ENCODE results near the gene TUNAR. TPM values are rescaled to one million over a fixed set of nuclear protein-coding genes. Genes with fewer than 3 reads are reported as not detected.

TUNAR gene
- polyA plus RNA-seq, 1 donor from 2014 or later, result 33.2 TPM

GRCh38 chr14:95832012-95832411 is 44.6 kb upstream of the TUNAR start:
- TF ChIP-seq SMC3 (conservative IDR thresholded peaks at IDR 0.05; ENCODE audit: poor library complexity) (no peak), TAF1 (IDR thresholded peaks at IDR 0.05; ENCODE audit: low read depth) (no peak), EZH2 (IDR thresholded peaks at IDR 0.05; ENCODE audit: borderline replicate concordance, insufficient read depth, low read length, poor library complexity, severe bottlenecking) (no peak), REST (IDR thresholded peaks at IDR 0.05; ENCODE audit: borderline replicate concordance) (no peak), MXI1 (conservative IDR thresholded peaks at IDR 0.05; ENCODE audit: poor library complexity, severe bottlenecking) (no peak), EP300 (conservative IDR thresholded peaks at IDR 0.05; ENCODE audit: poor library complexity, severe bottlenecking) (no peak), RAD21 (conservative IDR thresholded peaks at IDR 0.05) (no peak), POLR2AphosphoS5 (IDR thresholded peaks at IDR 0.05) (no peak)
- TF ChIP-seq, protein P1, sequence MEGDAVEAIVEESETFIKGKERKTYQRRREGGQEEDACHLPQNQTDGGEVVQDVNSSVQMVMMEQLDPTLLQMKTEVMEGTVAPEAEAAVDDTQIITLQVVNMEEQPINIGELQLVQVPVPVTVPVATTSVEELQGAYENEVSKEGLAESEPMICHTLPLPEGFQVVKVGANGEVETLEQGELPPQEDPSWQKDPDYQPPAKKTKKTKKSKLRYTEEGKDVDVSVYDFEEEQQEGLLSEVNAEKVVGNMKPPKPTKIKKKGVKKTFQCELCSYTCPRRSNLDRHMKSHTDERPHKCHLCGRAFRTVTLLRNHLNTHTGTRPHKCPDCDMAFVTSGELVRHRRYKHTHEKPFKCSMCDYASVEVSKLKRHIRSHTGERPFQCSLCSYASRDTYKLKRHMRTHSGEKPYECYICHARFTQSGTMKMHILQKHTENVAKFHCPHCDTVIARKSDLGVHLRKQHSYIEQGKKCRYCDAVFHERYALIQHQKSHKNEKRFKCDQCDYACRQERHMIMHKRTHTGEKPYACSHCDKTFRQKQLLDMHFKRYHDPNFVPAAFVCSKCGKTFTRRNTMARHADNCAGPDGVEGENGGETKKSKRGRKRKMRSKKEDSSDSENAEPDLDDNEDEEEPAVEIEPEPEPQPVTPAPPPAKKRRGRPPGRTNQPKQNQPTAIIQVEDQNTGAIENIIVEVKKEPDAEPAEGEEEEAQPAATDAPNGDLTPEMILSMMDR (IDR thresholded peaks at IDR 0.05; ENCODE audit: poor library complexity, severe bottlenecking), result no peak
- H3K36me3 ChIP-seq (ENCODE audit: insufficient read depth, low read length), result no peaks in the 10 kb centered on the region
- no peaks in the 10 kb centered on the region for H4K20me1 ChIP-seq (ENCODE audit: insufficient read depth)
- H3K27ac ChIP-seq (ENCODE audit: low read length), result peak overlapping the region; percentile 28
- H2AFZ ChIP-seq (ENCODE audit: low read depth, low read length), result no peak overlapping the region
- H3K9me2 ChIP-seq (ENCODE audit: insufficient read depth, low read length), result no peaks in the 10 kb centered on the region
- no peak overlapping the region for H3K4me2 ChIP-seq (ENCODE audit: low read length)
- H3K79me2 ChIP-seq (replicated peaks; ENCODE audit: insufficient read depth, low read length), result no peaks in the 10 kb centered on the region
- no peaks in the 10 kb centered on the region for H3K9me3 ChIP-seq (ENCODE audit: low read length)
- H3K9ac ChIP-seq (ENCODE audit: low read length), result no peak overlapping the region
- H3K4me3 ChIP-seq (ENCODE audit: low read length), result peak overlapping the region; percentile 22
- no peaks in the 10 kb centered on the region for H3F3A ChIP-seq (ENCODE audit: insufficient read depth, low read length, poor library complexity, severe bottlenecking)
- H3K27me3 ChIP-seq (ENCODE audit: insufficient read depth, low read depth, low read length), result no peaks in the 10 kb centered on the region

DNA sequence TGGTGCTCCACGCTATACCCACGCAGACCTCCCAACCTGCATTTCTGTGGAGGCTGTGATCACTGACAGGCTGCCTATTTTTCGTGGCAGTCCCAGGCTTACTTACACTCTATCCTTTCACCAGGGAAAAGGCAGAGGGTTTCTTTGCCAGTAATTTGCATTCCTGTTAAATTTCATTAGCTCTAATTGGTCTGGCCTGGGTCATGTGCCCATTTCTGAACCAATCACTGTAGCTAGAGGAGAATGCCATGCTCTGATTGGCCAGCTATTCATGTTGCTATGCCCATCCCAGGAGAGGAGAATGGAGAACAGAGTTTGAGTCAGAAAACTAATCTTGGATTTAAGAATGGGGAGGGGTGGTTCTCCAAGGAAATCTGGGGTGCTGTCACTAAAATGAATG is 43.2 kb upstream of the TUNAR start:
- Histone ChIP-seq H3K9ac (ENCODE audit: low read length) (no peak overlapping the region), H3K79me2 (replicated peaks; ENCODE audit: insufficient read depth, low read length) (no peaks in the 10 kb centered on the region), H3K27ac (ENCODE audit: low read length) (no peak overlapping the region), H3K9me2 (ENCODE audit: insufficient read depth, low read length) (no peaks in the 10 kb centered on the region), H3K27me3 (ENCODE audit: insufficient read depth, low read depth, low read length) (no peaks in the 10 kb centered on the region), H3K4me3 (ENCODE audit: low read length) (no peak overlapping the region), H3K36me3 (ENCODE audit: insufficient read depth, low read length) (no peaks in the 10 kb centered on the region), H2AFZ (ENCODE audit: low read depth, low read length) (no peak overlapping the region), H3K4me2 (ENCODE audit: low read length) (no peak overlapping the region), H4K20me1 (ENCODE audit: insufficient read depth) (no peaks in the 10 kb centered on the region), H3K9me3 (ENCODE audit: low read length) (no peaks in the 10 kb centered on the region), H3F3A (ENCODE audit: insufficient read depth, low read length, poor library complexity, severe bottlenecking) (no peaks in the 10 kb centered on the region)
- TF ChIP-seq RAD21 (conservative IDR thresholded peaks at IDR 0.05) (no peak), EZH2 (IDR thresholded peaks at IDR 0.05; ENCODE audit: borderline replicate concordance, insufficient read depth, low read length, poor library complexity, severe bottlenecking) (no peak), EP300 (conservative IDR thresholded peaks at IDR 0.05; ENCODE audit: poor library complexity, severe bottlenecking) (no peak), REST (IDR thresholded peaks at IDR 0.05; ENCODE audit: borderline replicate concordance) (no peak), MXI1 (conservative IDR thresholded peaks at IDR 0.05; ENCODE audit: poor library complexity, severe bottlenecking) (no peak), SMC3 (conservative IDR thresholded peaks at IDR 0.05; ENCODE audit: poor library complexity) (no peak), POLR2AphosphoS5 (IDR thresholded peaks at IDR 0.05) (no peak), TAF1 (IDR thresholded peaks at IDR 0.05; ENCODE audit: low read depth) (no peak)
- TF ChIP-seq, protein P1 (IDR thresholded peaks at IDR 0.05; ENCODE audit: poor library complexity, severe bottlenecking), result no peak
